Activated CD4-positive, CD25-positive, alpha-beta regulatory T cell treated with anti-CD3 and anti-CD28 coated beads, Interleukin-2, amount 50 U/mL, for 72 hours (primary cell): ENCODE measurements around the gene TTYH1.

Source experiments
- DNase-seq: peaks from one replicate; pipeline ENCODE4 v3.0.0; 2021

Gene TTYH1

GRCh38 chr19:54393381-54393780, 21.9 kb upstream of the TTYH1 start:
- DNase-seq, result no peak

DNA sequence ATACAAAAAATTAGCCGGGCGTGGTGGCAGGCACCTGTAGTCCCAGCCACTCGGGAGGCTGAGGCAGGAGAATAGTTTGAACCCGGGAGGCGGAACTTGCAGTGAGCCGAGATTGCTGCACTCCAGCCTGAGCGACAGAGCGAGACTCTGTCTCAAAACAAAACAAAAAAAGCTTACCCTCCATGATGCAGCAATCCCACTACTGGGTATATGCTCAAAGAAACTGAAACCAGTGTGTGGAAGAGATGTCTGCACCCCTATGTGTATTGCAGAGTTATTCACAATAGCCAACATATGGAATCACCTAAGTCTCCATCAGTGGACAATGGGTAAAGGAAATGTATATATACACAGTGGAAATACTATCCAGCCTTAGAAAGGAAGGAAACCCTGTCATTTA, 19.6 kb upstream of the TTYH1 start:
- no peak for DNase-seq

DNA sequence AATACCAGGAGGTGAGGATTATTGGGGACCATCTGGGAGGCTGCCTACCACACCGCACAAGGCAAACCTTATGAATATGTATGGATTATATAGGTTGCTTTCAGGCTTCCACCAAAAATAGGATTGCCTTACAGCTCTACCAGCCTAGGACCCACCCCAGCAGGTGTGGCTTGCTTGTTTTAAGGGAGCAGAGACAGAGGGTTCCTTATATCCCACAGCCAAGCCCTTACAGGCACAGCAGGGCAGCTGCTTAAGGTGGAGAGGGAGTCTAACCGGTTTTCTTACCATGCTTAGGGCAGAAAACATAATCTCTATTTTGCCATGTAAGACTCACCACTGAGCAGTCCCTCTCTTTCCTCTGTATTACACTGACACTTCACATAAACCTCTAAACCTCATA, 16.1 kb upstream of the TTYH1 start:
- no peak for DNase-seq

DNA sequence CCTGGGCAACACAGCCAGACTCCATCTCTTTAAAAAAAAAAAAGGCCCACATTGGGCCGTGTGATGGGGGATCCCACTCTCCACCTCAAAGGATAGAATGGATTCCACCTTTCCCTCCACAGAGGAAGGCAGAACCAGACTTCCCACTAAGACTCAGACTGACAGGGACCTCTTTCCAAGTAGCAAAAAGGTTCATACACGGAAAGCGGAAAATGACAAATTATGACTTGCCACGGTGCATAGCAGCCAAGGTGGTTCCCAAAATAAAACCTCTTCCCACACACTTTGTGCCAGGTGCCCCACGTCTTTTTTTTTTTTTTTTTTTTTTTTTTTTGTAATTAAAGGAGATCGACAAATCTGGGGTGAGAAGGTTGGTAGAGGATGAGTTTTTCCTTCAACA, 14.4 kb upstream of the TTYH1 start:
- no peak for DNase-seq

- no peak for DNase-seq
Measured at GRCh38 chr19:54403054-54403453, 12.2 kb upstream of the TTYH1 start.

DNA sequence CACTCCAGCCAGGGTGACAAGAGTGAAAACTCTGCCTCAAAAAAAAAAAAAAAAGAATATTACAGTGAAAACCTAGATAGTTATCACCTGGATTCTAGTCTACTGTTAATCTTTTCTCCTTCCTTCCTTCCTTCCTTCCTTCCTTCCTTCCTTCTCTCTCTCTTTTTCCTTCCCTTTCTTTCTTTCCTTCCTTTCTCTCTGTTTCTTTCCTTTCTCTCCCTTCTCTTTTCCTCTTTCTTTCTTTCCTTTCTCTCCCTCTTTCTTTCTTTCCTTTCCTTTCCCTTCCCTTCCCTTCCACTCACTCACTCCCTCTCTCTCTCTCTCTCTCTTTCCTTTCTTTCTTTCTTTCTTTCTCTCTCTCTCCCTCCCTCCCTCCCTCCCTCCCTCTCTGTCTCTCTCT, 9.6 kb upstream of the TTYH1 start:
- no peak for DNase-seq

DNA sequence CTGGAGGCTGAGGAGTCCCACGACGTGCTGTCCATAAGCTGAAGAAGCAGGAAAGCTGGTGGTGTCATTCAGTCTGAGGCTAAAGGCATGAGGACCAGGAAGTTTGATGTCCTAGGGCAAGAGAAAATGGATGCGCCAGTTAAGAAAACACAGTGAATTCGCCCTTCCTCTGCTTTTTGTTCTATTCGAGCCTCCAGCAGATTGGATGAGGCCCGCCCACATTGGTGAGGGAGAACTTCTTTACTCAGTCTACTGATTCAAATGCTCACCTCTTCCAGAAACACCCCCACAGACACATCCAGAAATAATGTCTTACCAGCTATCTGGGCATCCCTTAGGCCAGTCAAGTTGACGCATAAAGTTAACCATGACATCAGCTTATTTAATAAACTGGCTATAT, 7.5 kb upstream of the TTYH1 start:
- no peak for DNase-seq

GRCh38 chr19:54408456-54409026, 6.7 kb upstream of the TTYH1 start:
- no peak for DNase-seq

DNA sequence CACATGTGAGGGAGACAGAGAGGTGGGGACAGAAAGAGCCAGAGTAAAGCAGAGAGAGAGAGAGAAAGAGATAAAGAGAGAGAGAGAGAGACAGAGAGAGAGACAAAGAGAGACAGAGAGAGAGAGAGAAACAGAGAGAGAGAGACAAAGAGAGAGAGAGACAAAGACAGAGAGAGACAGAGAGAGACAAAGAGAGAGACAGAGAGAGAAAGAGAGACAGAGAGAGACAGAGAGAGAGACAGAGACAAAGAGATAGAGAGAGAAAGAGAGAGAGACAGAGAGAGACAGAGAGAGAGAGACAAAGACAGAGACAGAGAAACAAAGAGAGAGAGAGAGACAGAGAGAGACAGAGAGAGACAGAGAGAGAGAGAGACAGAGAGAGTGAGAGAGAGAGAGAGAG, 4.2 kb upstream of the TTYH1 start:
- no peak for DNase-seq

DNA sequence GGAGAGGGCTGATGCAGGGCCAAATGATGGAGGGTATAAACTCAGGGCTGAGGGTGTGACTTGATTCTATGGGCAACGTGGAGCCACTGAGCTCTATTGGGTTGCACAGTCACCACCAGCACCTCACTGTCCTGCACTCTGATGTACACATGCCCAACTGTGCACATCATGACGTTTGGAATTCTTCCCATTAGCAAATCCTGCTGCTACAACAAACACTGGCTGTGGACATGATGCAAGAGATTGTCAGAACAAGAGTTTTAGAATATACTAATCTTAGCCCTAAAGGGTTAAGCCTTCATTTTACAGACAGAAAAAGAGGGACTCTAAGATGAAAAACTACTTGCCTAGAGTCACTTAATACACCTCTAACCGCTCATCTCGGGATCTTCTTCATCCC, 2.4 kb upstream of the TTYH1 start:
- DNase-seq, result no peak

DNA sequence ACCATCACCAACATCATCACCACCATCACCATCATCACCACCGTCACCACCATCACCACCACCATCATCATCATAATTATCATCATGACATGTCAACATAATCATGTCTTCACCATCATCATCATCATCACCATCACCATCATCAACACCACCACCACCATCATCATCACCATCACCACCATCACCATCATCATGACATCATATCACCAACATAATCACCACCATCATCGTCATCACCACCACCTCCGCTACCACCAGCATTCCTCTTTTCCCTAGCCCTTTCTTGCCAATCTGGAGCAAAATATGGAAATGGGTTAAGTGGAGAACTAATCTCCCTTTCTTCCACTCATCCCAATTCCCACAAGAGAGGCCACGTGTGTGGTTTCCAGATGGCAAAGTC, 1.1 kb upstream of the TTYH1 start:
- no peak for DNase-seq

GRCh38 chr19:54415901-54416673, 823 bp downstream of the TTYH1 start:
- no peak for DNase-seq

DNA sequence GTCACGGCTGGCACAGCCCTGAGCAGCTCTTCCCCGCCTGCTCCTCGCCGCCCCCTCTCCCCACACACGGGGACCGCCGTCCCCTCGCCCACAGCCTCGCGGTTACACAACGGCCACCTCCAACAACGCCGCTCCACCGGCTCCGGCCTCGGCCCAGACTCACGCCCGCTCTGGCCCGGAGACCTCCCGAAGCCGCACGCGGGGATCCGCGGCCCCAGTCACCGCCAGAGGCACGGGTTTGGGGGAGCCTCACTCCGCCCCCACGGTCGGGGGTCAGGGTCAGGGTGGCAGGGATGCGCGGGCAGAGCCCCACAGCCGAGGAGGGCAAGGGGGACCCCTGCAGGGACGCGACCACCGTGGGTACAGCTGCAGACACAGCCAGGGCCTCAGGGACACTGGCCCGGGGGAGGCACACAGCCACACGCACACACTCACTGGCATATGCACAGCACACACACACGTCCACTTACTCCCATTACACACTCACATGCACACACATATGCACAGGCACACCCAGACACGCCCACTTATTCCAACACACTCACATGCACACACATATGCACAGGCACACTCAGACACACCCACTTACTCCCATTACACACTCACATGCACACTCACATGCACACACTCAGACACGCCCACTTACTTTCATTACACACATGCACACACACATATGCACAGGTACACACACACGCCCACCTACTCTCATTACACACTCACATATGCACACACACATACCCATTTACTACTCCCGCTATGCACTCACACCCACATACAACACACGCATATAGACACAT, 1.6 kb downstream of the TTYH1 start:
- no peak for DNase-seq

DNA sequence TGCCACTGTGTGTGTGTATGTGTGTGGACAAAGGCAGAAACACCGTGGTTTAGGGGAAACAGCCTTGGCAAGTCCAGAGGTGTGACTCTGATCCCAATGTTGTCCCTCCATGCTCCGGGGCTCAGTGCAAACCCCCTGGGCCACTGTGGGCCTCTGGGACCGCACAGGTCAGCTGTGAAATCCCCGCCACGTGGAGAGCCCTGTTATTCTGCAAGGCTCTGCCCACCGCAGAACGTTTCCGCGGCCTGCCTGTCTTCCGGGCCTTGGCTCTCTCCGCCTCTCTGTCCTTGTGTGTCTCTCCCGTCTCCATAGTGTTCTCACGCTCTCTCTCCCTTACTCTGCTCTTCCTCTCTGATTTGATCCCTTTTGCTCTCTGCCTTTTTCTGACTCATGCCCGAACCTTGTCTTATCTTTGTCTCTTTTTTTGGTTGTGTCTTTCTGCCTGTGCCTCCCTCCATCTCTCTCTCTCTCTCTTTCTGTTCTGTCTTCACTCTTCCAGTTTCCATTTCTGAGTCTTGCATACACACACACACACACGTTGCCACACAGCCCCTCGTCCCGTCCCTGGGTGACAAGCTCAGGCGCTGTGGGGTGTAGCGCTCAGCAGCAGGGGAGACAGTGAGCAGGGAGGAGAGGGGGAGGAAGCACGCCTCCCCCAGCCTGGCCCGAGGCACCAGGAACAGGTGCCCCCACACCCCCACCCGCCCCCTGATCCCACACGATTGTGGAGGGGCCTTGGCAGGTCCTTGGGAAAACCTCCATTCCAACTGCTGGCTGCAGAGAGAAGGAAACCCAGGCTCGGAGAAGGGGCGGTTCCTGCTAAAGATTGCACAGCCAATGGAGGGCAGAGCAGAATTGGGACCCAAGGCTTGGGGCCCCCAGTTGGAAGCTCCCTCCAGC, 3.0 kb downstream of the TTYH1 start:
- DNase-seq, result no peak

- DNase-seq, result no peak
Measured at GRCh38 chr19:54418930-54419800, 3.9 kb downstream of the TTYH1 start.

DNA sequence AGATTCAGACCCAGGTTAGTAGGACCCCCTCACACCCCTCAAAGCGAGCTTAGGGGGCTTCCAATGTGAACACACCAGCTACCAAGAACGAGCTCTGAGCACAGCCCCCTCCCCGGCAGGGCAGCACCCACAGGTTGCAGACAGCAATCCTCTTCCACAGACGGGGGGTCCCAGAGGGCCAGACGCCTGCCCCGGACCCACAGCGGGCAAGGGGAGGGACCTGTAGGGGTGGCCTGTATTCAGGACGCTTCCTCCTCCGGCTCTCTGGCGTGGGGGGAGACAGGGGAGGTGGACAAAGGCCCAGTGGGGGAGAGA, 4.8 kb downstream of the TTYH1 start:
- DNase-seq, result no peak

DNA sequence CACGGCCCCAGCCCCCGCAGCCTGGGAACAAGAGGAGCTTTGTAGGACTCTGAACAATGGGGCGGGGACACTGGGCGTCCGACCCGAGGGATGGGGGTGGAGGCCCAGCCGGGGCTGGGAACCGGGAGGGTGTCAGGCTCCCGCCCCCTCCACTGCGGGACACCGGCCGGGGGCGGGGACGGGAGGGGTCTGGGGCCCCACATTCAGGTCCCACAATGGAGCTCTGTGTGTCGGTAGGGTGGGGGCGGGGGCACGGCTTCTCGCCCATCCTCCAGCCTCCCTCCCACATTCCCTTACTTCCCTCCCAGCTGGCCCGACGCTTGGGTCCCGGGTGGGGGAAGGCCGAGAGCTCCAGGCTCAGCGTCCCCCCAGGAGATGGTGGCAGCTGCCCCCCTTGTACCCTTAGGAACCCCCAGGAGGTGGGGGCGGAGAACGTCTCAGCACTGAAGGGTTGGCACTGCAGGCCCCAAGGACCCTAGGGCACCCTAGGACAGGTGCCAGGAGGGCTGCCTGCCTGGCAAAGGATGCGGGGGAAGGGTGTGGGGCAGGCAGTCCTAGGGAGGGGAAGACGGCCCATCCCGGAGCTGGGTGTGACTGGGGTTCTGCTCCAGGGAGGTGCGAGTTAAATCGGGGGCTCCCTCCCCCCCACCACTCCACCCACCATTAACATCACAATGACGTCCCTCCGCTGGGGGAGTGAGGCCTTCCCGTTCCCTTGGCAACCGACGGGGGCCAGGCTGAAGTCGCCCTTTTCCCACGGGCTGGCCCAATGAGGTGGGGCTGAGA, 5.3 kb downstream of the TTYH1 start:
- no peak for DNase-seq

GRCh38 chr19:54421169-54421516, 5.9 kb downstream of the TTYH1 start:
- DNase-seq, result no peak

DNA sequence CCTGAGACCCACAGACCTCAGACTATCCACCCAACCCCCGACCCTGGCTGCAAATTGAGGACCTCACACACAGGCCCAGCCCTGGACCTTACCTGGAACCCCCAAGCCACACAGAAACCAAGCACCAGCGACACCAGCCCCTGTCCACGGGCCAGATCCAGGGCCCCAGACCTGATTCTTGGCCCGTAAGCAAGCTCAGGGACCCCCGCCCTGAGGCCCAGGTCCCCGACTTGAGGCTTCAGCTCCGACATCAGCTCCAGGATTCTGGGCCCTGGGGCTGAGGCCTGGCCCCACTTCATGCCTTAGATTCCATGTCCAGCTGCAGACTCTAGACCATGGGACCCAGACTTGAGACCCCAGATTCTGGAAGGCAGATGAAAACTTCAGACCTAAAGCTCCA, 6.3 kb downstream of the TTYH1 start:
- no peak for DNase-seq

DNA sequence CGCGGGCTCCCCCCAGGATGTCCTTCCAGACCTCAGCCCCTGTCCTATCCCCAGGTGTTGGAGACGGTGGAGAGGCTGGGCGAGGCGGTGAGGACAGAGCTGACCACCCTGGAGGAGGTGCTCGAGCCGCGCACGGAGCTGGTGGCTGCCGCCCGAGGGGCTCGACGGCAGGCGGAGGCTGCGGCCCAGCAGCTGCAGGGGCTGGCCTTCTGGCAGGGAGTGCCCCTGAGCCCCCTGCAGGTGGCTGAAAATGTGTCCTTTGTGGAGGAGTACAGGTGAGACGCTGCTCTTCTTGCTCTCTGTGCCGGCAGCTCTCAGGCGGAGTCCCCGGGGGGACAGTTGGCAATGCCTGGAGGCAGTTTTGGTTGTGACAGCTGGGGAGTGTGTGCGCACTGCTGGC, 6.9 kb downstream of the TTYH1 start:
- DNase-seq, result no peak

DNA sequence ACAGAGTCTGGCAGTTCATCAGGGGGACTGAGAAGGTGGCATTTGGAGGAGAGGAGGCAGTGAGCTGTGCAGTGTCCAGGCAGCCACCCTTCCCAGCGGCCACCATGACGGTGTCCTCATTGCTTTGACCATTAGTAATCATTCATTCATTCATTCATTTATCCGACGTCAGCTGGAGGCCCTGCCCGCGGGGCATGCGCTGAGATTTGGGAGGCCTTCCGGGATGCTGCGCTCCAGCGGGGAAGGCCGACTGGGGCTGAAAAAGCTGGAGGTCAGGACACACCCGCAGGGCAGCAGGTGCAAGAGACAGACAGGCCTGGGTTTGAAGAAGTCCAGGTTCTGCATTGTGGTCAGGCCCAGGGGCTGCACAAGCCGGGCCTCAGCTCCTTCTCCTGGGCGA, 8.9 kb downstream of the TTYH1 start:
- no peak for DNase-seq
